GM18526 (cell line): Measurements from ENCODE around the gene FXYD6.

Source experiments
- POLR2A ChIP-seq: IDR thresholded peaks from 3 replicates; pipeline ENCODE4 v1.6.1; 2011; ENCODE audit not compliant: insufficient read length; ENCODE audit errors: extremely low read depth

The FXYD6 gene

GRCh38 chr11:117796456-117796871, 80.0 kb downstream of the FXYD6 start:
- TF ChIP-seq POLR2A, result no peak

GRCh38 chr11:117795638-117796455, 80.6 kb downstream of the FXYD6 start:
- no peak for TF ChIP-seq POLR2A

GRCh38 chr11:117794772-117795629, 81.5 kb downstream of the FXYD6 start:
- no peak for TF ChIP-seq POLR2A

- no peak for TF ChIP-seq POLR2A
These were observed 82.3 kb downstream of the FXYD6 start for GRCh38 chr11:117794135-117794534.

- TF ChIP-seq POLR2A, result no peak
These were observed 82.9 kb downstream of the FXYD6 start for GRCh38 chr11:117793583-117793982.

- no peak for TF ChIP-seq POLR2A
These were observed 83.5 kb downstream of the FXYD6 start for GRCh38 chr11:117792992-117793391.

- no peak for TF ChIP-seq POLR2A
These were observed 84.2 kb downstream of the FXYD6 start for GRCh38 chr11:117792241-117792640.

- TF ChIP-seq POLR2A, result no peak
These were observed 86.2 kb downstream of the FXYD6 start for GRCh38 chr11:117790279-117790678.

- TF ChIP-seq POLR2A, result no peak
These were observed 87.2 kb downstream of the FXYD6 start for GRCh38 chr11:117789241-117789640.
